ENCODE measurements around the gene ELOVL2.
A peak's percentile ranks its signal among the peaks of the same experiment; 100 is the strongest.

Gene ELOVL2

GRCh38 chr6:11069760-11070159 is 25.7 kb upstream of the ELOVL2 start:
- H3K4me3 Mint-ChIP-seq: no peak overlapping the region
- DNase-seq (ENCODE audit: low spot score): no peak
- no peak overlapping the region for H3K27ac Mint-ChIP-seq
- H3K9me3 Mint-ChIP-seq: no peaks in the 10 kb centered on the region
- no peaks in the 10 kb centered on the region for H3K4me1 Mint-ChIP-seq (ENCODE audit: low read depth)
- peaks cover 4% of the 10 kb centered on the region for H3K27me3 Mint-ChIP-seq (ENCODE audit: low read depth)
- H3K36me3 Mint-ChIP-seq (ENCODE audit: low read depth): no peaks in the 10 kb centered on the region

GRCh38 chr6:11067348-11067747 is 23.2 kb upstream of the ELOVL2 start:
- H3K36me3 Mint-ChIP-seq (ENCODE audit: low read depth): no peaks in the 10 kb centered on the region
- no peak for DNase-seq (ENCODE audit: low spot score)
- no peak overlapping the region for H3K27ac Mint-ChIP-seq
- H3K9me3 Mint-ChIP-seq: no peaks in the 10 kb centered on the region
- H3K4me1 Mint-ChIP-seq (ENCODE audit: low read depth): no peaks in the 10 kb centered on the region
- H3K4me3 Mint-ChIP-seq: no peak overlapping the region
- peaks cover 9% of the 10 kb centered on the region for H3K27me3 Mint-ChIP-seq (ENCODE audit: low read depth)

- Mint-ChIP-seq H3K9me3 (no peaks in the 10 kb centered on the region), H3K4me3 (no peak overlapping the region), H3K27me3 (ENCODE audit: low read depth) (peaks cover 7% of the 10 kb centered on the region), H3K27ac (no peak overlapping the region), H3K4me1 (ENCODE audit: low read depth) (no peaks in the 10 kb centered on the region), H3K36me3 (ENCODE audit: low read depth) (no peaks in the 10 kb centered on the region)
- DNase-seq (ENCODE audit: low spot score): no peak
These were observed 22.6 kb upstream of the ELOVL2 start for GRCh38 chr6:11066505-11067347.

GRCh38 chr6:11065436-11066202 is 21.5 kb upstream of the ELOVL2 start:
- H3K27me3 Mint-ChIP-seq (ENCODE audit: low read depth): peaks cover 5% of the 10 kb centered on the region
- no peaks in the 10 kb centered on the region for H3K36me3 Mint-ChIP-seq (ENCODE audit: low read depth)
- no peaks in the 10 kb centered on the region for H3K9me3 Mint-ChIP-seq
- no peak overlapping the region for H3K27ac Mint-ChIP-seq
- no peaks in the 10 kb centered on the region for H3K4me1 Mint-ChIP-seq (ENCODE audit: low read depth)
- H3K4me3 Mint-ChIP-seq: no peak overlapping the region
- no peak for DNase-seq (ENCODE audit: low spot score)

GRCh38 chr6:11064836-11065235 is 20.7 kb upstream of the ELOVL2 start:
- peaks cover 5% of the 10 kb centered on the region for H3K27me3 Mint-ChIP-seq (ENCODE audit: low read depth)
- H3K9me3 Mint-ChIP-seq: no peaks in the 10 kb centered on the region
- no peaks in the 10 kb centered on the region for H3K36me3 Mint-ChIP-seq (ENCODE audit: low read depth)
- H3K4me3 Mint-ChIP-seq: no peak overlapping the region
- H3K27ac Mint-ChIP-seq: no peak overlapping the region
- no peak for DNase-seq (ENCODE audit: low spot score)
- H3K4me1 Mint-ChIP-seq (ENCODE audit: low read depth): no peaks in the 10 kb centered on the region

- no peaks in the 10 kb centered on the region for H3K4me1 Mint-ChIP-seq (ENCODE audit: low read depth)
- H3K27me3 Mint-ChIP-seq (ENCODE audit: low read depth): peaks cover 5% of the 10 kb centered on the region
- DNase-seq (ENCODE audit: low spot score): no peak
- H3K4me3 Mint-ChIP-seq: no peak overlapping the region
- H3K9me3 Mint-ChIP-seq: no peaks in the 10 kb centered on the region
- no peaks in the 10 kb centered on the region for H3K36me3 Mint-ChIP-seq (ENCODE audit: low read depth)
- no peak overlapping the region for H3K27ac Mint-ChIP-seq
These were observed 18.6 kb upstream of the ELOVL2 start for GRCh38 chr6:11062715-11063114.

GRCh38 chr6:11062083-11062482 is 18.0 kb upstream of the ELOVL2 start:
- Mint-ChIP-seq H3K4me1 (ENCODE audit: low read depth) (no peaks in the 10 kb centered on the region), H3K36me3 (ENCODE audit: low read depth) (no peaks in the 10 kb centered on the region), H3K4me3 (no peak overlapping the region), H3K27me3 (ENCODE audit: low read depth) (peaks cover 5% of the 10 kb centered on the region), H3K27ac (no peak overlapping the region), H3K9me3 (no peaks in the 10 kb centered on the region)
- DNase-seq (ENCODE audit: low spot score): no peak

- Mint-ChIP-seq H3K27ac (no peak overlapping the region), H3K27me3 (ENCODE audit: low read depth) (peaks cover 5% of the 10 kb centered on the region), H3K36me3 (ENCODE audit: low read depth) (no peaks in the 10 kb centered on the region), H3K9me3 (no peaks in the 10 kb centered on the region), H3K4me3 (no peak overlapping the region), H3K4me1 (ENCODE audit: low read depth) (no peaks in the 10 kb centered on the region)
- DNase-seq (ENCODE audit: low spot score): no peak
These were observed 14.3 kb upstream of the ELOVL2 start for GRCh38 chr6:11058406-11058805.

- H3K36me3 Mint-ChIP-seq (ENCODE audit: low read depth): no peaks in the 10 kb centered on the region
- H3K4me1 Mint-ChIP-seq (ENCODE audit: low read depth): no peaks in the 10 kb centered on the region
- no peak for DNase-seq (ENCODE audit: low spot score)
- H3K27ac Mint-ChIP-seq: no peak overlapping the region
- no peaks in the 10 kb centered on the region for H3K9me3 Mint-ChIP-seq
- no peak overlapping the region for H3K4me3 Mint-ChIP-seq
- peaks cover 4% of the 10 kb centered on the region for H3K27me3 Mint-ChIP-seq (ENCODE audit: low read depth)
These were observed 12.8 kb upstream of the ELOVL2 start for GRCh38 chr6:11056871-11057270.

- H3K27me3 Mint-ChIP-seq (ENCODE audit: low read depth): peaks cover 9% of the 10 kb centered on the region
- H3K36me3 Mint-ChIP-seq (ENCODE audit: low read depth): no peaks in the 10 kb centered on the region
- H3K27ac Mint-ChIP-seq: no peak overlapping the region
- no peaks in the 10 kb centered on the region for H3K9me3 Mint-ChIP-seq
- DNase-seq (ENCODE audit: low spot score): no peak
- H3K4me1 Mint-ChIP-seq (ENCODE audit: low read depth): no peaks in the 10 kb centered on the region
- H3K4me3 Mint-ChIP-seq: no peak overlapping the region
These were observed 11.1 kb upstream of the ELOVL2 start for GRCh38 chr6:11055127-11055627.

- Mint-ChIP-seq H3K4me3 (no peak overlapping the region), H3K36me3 (ENCODE audit: low read depth) (no peaks in the 10 kb centered on the region), H3K27me3 (ENCODE audit: low read depth) (peaks cover 9% of the 10 kb centered on the region), H3K4me1 (ENCODE audit: low read depth) (no peaks in the 10 kb centered on the region), H3K9me3 (no peaks in the 10 kb centered on the region), H3K27ac (no peak overlapping the region)
- DNase-seq (ENCODE audit: low spot score): no peak
These were observed 10.6 kb upstream of the ELOVL2 start for GRCh38 chr6:11054722-11055121.

GRCh38 chr6:11053307-11053706 is 9.2 kb upstream of the ELOVL2 start:
- Mint-ChIP-seq H3K4me3 (no peak overlapping the region), H3K4me1 (ENCODE audit: low read depth) (no peaks in the 10 kb centered on the region), H3K9me3 (no peaks in the 10 kb centered on the region), H3K27ac (no peak overlapping the region), H3K27me3 (ENCODE audit: low read depth) (peaks cover 15% of the 10 kb centered on the region), H3K36me3 (ENCODE audit: low read depth) (no peaks in the 10 kb centered on the region)
- no peak for DNase-seq (ENCODE audit: low spot score)

GRCh38 chr6:11050731-11051130 is 6.6 kb upstream of the ELOVL2 start:
- peaks cover 29% of the 10 kb centered on the region for H3K27me3 Mint-ChIP-seq (ENCODE audit: low read depth)
- H3K36me3 Mint-ChIP-seq (ENCODE audit: low read depth): no peaks in the 10 kb centered on the region
- no peak overlapping the region for H3K27ac Mint-ChIP-seq
- DNase-seq (ENCODE audit: low spot score): no peak
- no peaks in the 10 kb centered on the region for H3K4me1 Mint-ChIP-seq (ENCODE audit: low read depth)
- H3K4me3 Mint-ChIP-seq: no peak overlapping the region
- no peaks in the 10 kb centered on the region for H3K9me3 Mint-ChIP-seq

GRCh38 chr6:11044712-11045167 is 635 bp upstream of the ELOVL2 start:
- Mint-ChIP-seq H3K36me3 (ENCODE audit: low read depth) (peaks cover 3% of the 10 kb centered on the region), H3K9me3 (no peaks in the 10 kb centered on the region), H3K27me3 (ENCODE audit: low read depth) (peaks cover 67% of the 10 kb centered on the region), H3K4me3 (peak overlapping the region; percentile 80), H3K4me1 (ENCODE audit: low read depth) (peaks cover 7% of the 10 kb centered on the region), H3K27ac (no peak overlapping the region)
- no peak for DNase-seq (ENCODE audit: low spot score)

Data from T-helper 2 cell treated with Interferon-gamma antibody and Interleukin-4, amounts not matched to agents 5 μg/mL and 100 μg/mL, for 36 hours (primary cell).